ENCODE results near the gene PCDHA4.
A peak's percentile ranks its signal among the peaks of the same experiment; 100 is the strongest.
"Not testable (repeated sequence)": the region's sequence is repeated elsewhere in the genome, so short reads cannot be mapped to it uniquely, and the experiment has no call there.

PCDHA4 gene

DNA sequence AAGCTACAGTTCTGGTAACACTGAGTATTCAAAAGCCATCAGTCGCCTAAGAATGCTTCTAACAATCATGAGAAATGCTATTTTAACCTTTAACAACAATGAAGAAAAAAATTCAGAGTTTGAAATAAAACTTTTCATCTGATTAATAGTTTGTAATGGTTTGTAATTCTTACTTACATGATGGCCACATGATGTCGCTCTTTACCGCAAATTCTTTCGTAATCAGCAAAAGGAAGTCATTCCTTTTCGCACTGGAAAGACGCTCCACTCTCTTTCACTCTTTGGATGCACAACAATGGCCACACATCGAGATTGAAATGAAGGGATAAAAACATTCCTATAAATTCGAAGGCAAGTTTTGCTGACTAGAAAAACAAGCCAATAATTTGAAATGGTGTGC is 27.1 kb downstream of the PCDHA4 start, which contains the start of gene PCDHA7:
TSS of gene PCDHA7 (plus strand) at position 277 of the 400 bp plus-strand sequence. CDS start at position 392, 115 bp downstream.
- Histone ChIP-seq H3K36me3 (ENCODE audit: control insufficient read depth in 2 of 2, insufficient read depth in 1 of 2, low read length in 2 of 2) (no peaks in the 10 kb centered on the region), H3K4me1 (ENCODE audit: control insufficient read depth, insufficient read depth, low read length) (no peaks in the 10 kb centered on the region), H3K9me3 (ENCODE audit: control insufficient read depth, insufficient read depth, low read depth, low read length) (no peaks in the 10 kb centered on the region), H3K27ac (ENCODE audit: extremely low read depth, low read depth, low read length) (no peak within 1 kb of the TSS), H3K4me3 (ENCODE audit: low read depth, low read length) (no peak within 1 kb of the TSS)
- TF ChIP-seq ZNF654 (tag by site-specific recombination; IDR thresholded peaks at IDR 0.05; ENCODE audit: low read depth) = peak; percentile 12; the same call in 1 of the 2 replicates
- no peak for TF ChIP-seq ZNF184 (tag by site-specific recombination; IDR thresholded peaks at IDR 0.05)
- POLR2A ChIA-PET = no interaction called here
- CTCF ChIA-PET = interaction anchor here (1.1 kb wide), 1 partner anchor 35 kb away, joined by 3 read pairs; the partner anchor contains the start of gene PCDHA11

DNA sequence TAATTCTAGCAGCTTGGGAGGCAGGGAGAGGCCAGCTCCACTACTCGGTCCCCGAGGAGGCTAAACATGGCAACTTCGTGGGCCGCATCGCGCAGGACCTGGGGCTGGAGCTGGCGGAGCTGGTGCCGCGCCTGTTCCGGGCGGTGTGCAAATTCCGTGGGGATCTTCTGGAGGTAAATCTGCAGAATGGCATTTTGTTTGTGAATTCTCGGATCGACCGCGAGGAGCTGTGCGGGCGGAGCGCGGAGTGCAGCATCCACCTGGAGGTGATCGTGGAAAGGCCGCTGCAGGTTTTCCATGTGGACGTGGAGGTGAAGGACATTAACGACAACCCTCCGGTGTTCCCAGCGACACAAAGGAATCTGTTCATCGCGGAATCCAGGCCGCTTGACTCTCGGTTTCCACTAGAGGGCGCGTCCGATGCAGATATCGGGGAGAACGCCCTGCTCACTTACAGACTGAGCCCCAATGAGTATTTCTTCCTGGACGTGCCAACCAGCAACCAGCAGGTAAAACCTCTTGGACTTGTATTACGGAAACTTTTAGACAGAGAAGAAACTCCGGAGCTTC is 27.7 kb downstream of the PCDHA4 start:
- CTCF ChIA-PET = interaction anchor here (1.1 kb wide), 1 partner anchor 34 kb away, joined by 3 read pairs; the partner anchor contains the start of gene PCDHA11
- H3K9me3 ChIP-seq (ENCODE audit: control insufficient read depth, insufficient read depth, low read depth, low read length); H3K4me3 ChIP-seq (ENCODE audit: low read depth, low read length); H3K36me3 ChIP-seq (ENCODE audit: control insufficient read depth in 2 of 2, insufficient read depth in 1 of 2, low read length in 2 of 2); H3K4me1 ChIP-seq (ENCODE audit: control insufficient read depth, insufficient read depth, low read length); POLR2A ChIA-PET; H3K27ac ChIP-seq (ENCODE audit: extremely low read depth, low read depth, low read length): not testable (repeated sequence)

DNA sequence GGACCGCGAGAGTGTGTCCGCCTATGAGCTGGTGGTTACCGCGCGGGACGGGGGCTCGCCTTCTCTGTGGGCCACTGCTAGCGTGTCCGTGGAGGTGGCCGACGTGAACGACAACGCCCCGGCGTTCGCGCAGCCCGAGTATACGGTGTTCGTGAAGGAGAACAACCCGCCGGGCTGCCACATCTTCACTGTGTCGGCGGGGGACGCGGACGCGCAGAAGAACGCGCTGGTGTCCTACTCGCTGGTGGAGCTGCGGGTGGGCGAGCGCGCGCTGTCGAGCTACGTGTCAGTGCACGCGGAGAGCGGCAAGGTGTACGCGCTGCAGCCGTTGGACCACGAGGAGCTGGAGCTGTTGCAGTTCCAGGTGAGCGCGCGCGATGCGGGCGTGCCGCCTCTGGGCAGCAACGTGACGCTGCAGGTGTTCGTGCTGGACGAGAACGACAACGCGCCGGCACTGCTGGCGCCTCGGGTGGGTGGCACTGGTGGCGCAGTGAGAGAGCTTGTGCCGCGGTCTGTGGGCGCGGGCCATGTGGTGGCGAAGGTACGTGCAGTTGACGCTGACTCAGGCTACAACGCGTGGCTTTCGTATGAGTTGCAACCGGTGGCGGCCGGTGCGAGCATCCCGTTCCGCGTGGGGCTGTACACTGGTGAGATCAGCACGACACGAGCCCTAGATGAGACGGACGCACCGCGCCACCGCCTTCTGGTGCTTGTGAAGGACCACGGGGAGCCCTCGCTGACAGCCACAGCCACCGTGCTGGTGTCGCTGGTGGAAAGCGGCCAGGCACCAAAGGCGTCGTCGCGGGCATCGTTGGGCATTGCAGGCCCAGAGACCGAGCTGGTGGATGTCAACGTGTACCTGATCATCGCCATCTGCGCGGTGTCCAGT is 29.0 kb downstream of the PCDHA4 start:
- ChIA-PET POLR2A (no interaction called here), CTCF (interaction anchor here (0.5 to 0.6 kb wide), 2 partner anchors 74 to 448 kb away, joined by 3 to 6 read pairs; no protein-coding TSS in a partner anchor)
- Histone ChIP-seq H3K9me3 (ENCODE audit: control insufficient read depth, insufficient read depth, low read depth, low read length) (no peaks in the 10 kb centered on the region), H3K4me3 (ENCODE audit: low read depth, low read length) (no peak overlapping the region), H3K36me3 (ENCODE audit: control insufficient read depth in 2 of 2, insufficient read depth in 1 of 2, low read length in 2 of 2) (no peaks in the 10 kb centered on the region), H3K4me1 (ENCODE audit: control insufficient read depth, insufficient read depth, low read length) (no peaks in the 10 kb centered on the region), H3K27ac (ENCODE audit: extremely low read depth, low read depth, low read length) (no peak overlapping the region)
- no peak for TF ChIP-seq ZNF302 (tag by site-specific recombination; IDR thresholded peaks at IDR 0.05; ENCODE audit: low read depth)
- TF ChIP-seq ZNF48 (tag by site-specific recombination; IDR thresholded peaks at IDR 0.05) = no peak
- TF ChIP-seq, protein P1, sequence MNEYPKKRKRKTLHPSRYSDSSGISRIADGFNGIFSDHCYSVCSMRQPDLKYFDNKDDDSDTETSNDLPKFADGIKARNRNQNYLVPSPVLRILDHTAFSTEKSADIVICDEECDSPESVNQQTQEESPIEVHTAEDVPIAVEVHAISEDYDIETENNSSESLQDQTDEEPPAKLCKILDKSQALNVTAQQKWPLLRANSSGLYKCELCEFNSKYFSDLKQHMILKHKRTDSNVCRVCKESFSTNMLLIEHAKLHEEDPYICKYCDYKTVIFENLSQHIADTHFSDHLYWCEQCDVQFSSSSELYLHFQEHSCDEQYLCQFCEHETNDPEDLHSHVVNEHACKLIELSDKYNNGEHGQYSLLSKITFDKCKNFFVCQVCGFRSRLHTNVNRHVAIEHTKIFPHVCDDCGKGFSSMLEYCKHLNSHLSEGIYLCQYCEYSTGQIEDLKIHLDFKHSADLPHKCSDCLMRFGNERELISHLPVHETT (tag by site-specific recombination; IDR thresholded peaks at IDR 0.05) = no peak
- no peak for TF ChIP-seq ZNF239 (tag by site-specific recombination; IDR thresholded peaks at IDR 0.05)
- TF ChIP-seq, protein P2, sequence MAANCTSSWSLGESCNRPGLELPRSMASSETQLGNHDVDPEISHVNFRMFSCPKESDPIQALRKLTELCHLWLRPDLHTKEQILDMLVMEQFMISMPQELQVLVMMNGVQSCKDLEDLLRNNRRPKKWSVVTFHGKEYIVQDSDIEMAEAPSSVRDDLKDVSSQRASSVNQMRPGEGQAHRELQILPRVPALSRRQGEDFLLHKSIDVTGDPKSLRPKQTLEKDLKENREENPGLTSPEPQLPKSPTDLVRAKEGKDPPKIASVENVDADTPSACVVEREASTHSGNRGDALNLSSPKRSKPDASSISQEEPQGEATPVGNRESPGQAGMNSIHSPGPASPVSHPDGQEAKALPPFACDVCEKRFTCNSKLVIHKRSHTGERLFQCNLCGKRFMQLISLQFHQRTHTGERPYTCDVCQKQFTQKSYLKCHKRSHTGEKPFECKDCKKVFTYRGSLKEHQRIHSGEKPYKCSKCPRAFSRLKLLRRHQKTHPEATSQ (tag by site-specific recombination; IDR thresholded peaks at IDR 0.05) = no peak
- no peak for TF ChIP-seq ZNF623 (tag by site-specific recombination; IDR thresholded peaks at IDR 0.05)
- TF ChIP-seq ZNF433 (tag by site-specific recombination; IDR thresholded peaks at IDR 0.05; ENCODE audit: low read depth) = no peak
- no peak for TF ChIP-seq ZNF677 (tag by site-specific recombination; IDR thresholded peaks at IDR 0.05)
- TF ChIP-seq ZNF549 (tag by site-specific recombination; IDR thresholded peaks at IDR 0.05) = no peak
- TF ChIP-seq ZNF596 (tag by site-specific recombination; IDR thresholded peaks at IDR 0.05) = no peak
- TF ChIP-seq, protein P3, sequence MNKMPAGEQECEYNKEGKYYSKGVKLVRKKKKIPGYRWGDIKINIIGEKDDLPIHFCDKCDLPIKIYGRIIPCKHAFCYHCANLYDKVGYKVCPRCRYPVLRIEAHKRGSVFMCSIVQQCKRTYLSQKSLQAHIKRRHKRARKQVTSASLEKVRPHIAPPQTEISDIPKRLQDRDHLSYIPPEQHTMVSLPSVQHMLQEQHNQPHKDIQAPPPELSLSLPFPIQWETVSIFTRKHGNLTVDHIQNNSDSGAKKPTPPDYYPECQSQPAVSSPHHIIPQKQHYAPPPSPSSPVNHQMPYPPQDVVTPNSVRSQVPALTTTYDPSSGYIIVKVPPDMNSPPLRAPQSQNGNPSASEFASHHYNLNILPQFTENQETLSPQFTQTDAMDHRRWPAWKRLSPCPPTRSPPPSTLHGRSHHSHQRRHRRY (tag by site-specific recombination; IDR thresholded peaks at IDR 0.05) = no peak
- TF ChIP-seq ZNF174 (tag by site-specific recombination; IDR thresholded peaks at IDR 0.05) = no peak
- TF ChIP-seq, protein P4, sequence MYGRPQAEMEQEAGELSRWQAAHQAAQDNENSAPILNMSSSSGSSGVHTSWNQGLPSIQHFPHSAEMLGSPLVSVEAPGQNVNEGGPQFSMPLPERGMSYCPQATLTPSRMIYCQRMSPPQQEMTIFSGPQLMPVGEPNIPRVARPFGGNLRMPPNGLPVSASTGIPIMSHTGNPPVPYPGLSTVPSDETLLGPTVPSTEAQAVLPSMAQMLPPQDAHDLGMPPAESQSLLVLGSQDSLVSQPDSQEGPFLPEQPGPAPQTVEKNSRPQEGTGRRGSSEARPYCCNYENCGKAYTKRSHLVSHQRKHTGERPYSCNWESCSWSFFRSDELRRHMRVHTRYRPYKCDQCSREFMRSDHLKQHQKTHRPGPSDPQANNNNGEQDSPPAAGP (tag by site-specific recombination; IDR thresholded peaks at IDR 0.05) = no peak
- TF ChIP-seq, protein P5, sequence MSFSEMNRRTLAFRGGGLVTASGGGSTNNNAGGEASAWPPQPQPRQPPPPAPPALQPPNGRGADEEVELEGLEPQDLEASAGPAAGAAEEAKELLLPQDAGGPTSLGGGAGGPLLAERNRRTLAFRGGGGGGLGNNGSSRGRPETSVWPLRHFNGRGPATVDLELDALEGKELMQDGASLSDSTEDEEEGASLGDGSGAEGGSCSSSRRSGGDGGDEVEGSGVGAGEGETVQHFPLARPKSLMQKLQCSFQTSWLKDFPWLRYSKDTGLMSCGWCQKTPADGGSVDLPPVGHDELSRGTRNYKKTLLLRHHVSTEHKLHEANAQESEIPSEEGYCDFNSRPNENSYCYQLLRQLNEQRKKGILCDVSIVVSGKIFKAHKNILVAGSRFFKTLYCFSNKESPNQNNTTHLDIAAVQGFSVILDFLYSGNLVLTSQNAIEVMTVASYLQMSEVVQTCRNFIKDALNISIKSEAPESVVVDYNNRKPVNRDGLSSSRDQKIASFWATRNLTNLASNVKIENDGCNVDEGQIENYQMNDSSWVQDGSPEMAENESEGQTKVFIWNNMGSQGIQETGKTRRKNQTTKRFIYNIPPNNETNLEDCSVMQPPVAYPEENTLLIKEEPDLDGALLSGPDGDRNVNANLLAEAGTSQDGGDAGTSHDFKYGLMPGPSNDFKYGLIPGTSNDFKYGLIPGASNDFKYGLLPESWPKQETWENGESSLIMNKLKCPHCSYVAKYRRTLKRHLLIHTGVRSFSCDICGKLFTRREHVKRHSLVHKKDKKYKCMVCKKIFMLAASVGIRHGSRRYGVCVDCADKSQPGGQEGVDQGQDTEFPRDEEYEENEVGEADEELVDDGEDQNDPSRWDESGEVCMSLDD (tag by site-specific recombination; IDR thresholded peaks at IDR 0.05) = no peak
- no peak for TF ChIP-seq ZNF530 (tag by site-specific recombination; IDR thresholded peaks at IDR 0.05; ENCODE audit: low read depth)
- TF ChIP-seq MYNN (tag by site-specific recombination; IDR thresholded peaks at IDR 0.05; ENCODE audit: borderline replicate concordance) = no peak
- no peak for TF ChIP-seq IKZF3 (tag by site-specific recombination; IDR thresholded peaks at IDR 0.05)
